Measurements from ENCODE around the gene GTSF1L.
"Not testable (repeated sequence)": the region's sequence is repeated elsewhere in the genome, so short reads cannot be mapped to it uniquely, and the experiment has no call there.

The GTSF1L gene

DNA sequence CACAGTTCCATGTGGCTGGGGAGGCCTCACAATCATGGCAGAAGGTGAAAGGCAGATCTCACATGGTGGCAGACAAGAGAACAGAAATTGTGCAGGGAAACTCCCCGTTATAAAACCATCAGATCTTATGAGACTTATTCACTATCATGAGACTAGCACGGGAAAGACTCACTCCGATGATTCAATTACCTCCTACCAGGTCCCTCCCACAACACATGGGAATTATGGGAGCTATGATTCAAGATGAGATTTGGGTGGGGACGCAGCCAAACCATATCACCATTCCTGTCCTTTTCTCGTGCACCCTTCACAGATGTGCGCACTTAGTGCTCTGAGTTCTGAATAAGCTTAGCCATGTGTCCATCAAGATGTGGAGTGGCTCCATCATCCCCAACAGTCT lies 31.1 kb upstream of the GTSF1L start:
- DNase-seq (ENCODE audit: low read depth, low spot score); H3K36me3 ChIP-seq (ENCODE audit: control insufficient read depth, insufficient read depth, low read length); H3K9me3 ChIP-seq (ENCODE audit: control insufficient read depth, insufficient read depth, low read length); H3K4me3 ChIP-seq (ENCODE audit: low read length); H3K27ac ChIP-seq (ENCODE audit: low read length); H3K4me1 ChIP-seq (ENCODE audit: control insufficient read depth, insufficient read depth, low read length); H3K27me3 ChIP-seq (ENCODE audit: control insufficient read depth, insufficient read depth, low read length): not testable (repeated sequence)
- no CpG with 5 or more reads among the region's 6 CpGs for WGBS (ENCODE audit: insufficient coverage, insufficient read length)

GRCh38 chr20:43755851-43756250 lies 29.0 kb upstream of the GTSF1L start:
- Histone ChIP-seq H3K27ac (ENCODE audit: low read length) (no peak overlapping the region), H3K4me3 (ENCODE audit: low read length) (no peak overlapping the region), H3K27me3 (ENCODE audit: control insufficient read depth, insufficient read depth, low read length) (no peaks in the 10 kb centered on the region), H3K9me3 (ENCODE audit: control insufficient read depth, insufficient read depth, low read length) (no peaks in the 10 kb centered on the region), H3K4me1 (ENCODE audit: control insufficient read depth, insufficient read depth, low read length) (no peaks in the 10 kb centered on the region), H3K36me3 (ENCODE audit: control insufficient read depth, insufficient read depth, low read length) (no peaks in the 10 kb centered on the region)
- no peak for DNase-seq (ENCODE audit: low read depth, low spot score)
- no CpG with 5 or more reads among the region's 8 CpGs for WGBS (ENCODE audit: insufficient coverage, insufficient read length)

DNA sequence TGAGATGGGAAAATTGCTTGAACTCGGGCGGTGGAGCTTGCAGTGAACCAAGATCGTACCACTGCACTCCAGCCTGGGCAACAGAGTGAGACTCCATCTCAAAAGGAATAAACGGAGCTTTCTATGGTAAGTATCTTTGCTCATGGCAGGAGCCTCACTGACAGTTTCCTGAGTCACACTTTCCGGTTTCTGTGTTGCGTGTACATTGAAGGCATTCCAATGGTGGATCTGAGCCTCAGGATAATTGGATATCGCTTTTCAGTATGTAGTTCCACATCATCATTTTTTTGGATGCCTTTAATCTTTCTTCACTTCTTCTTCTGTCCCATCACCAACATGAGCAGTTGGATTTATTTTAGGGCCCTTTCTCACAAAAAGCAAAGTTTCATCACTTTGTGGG lies 28.6 kb upstream of the GTSF1L start:
- Histone ChIP-seq H3K9me3 (ENCODE audit: control insufficient read depth, insufficient read depth, low read length) (no peaks in the 10 kb centered on the region), H3K27ac (ENCODE audit: low read length) (no peak overlapping the region), H3K27me3 (ENCODE audit: control insufficient read depth, insufficient read depth, low read length) (no peaks in the 10 kb centered on the region), H3K4me3 (ENCODE audit: low read length) (no peak overlapping the region), H3K4me1 (ENCODE audit: control insufficient read depth, insufficient read depth, low read length) (no peaks in the 10 kb centered on the region), H3K36me3 (ENCODE audit: control insufficient read depth, insufficient read depth, low read length) (no peaks in the 10 kb centered on the region)
- no CpG with 5 or more reads among the region's 7 CpGs for WGBS (ENCODE audit: insufficient coverage, insufficient read length)
- DNase-seq (ENCODE audit: low read depth, low spot score) = no peak

DNA sequence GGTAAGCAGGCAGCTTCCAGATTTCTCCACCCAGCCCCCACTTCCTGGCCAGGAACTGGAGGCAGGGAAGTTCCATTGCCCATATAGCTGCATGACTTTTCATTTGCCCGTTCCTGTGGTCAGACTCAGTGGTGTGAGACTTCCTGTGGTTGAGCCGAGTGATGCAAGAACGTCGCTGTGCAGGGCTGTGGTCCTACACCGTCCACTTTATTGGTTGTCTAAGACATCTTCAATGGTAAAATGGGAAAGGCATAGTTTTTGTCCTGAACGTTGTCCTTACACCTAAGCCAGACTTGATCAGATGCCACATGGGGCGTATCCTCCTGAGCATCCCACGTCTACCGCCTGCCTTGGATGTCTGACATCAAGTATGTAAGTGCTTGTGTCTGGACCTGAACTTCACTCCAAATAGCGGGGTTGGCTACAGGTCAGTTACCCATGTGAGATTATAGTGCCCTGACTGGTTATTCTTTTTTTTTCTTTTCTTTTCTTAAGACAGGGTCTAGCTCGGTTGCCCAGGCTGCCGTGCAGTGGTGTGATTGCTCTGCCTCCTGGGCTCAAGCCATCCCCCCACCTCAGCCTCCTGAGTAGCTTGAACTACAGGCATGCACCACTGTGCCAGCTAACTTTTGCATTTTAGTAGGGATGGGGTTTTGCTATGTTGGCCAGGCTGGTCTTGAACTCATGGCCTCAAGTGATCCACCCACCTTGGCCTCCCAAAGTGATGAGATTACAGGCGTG lies 25.9 kb upstream of the GTSF1L start:
- H3K27me3 ChIP-seq (ENCODE audit: control insufficient read depth, insufficient read depth, low read length) = no peaks in the 10 kb centered on the region
- H3K36me3 ChIP-seq (ENCODE audit: control insufficient read depth, insufficient read depth, low read length) = no peaks in the 10 kb centered on the region
- no peak for DNase-seq (ENCODE audit: low read depth, low spot score)
- H3K4me1 ChIP-seq (ENCODE audit: control insufficient read depth, insufficient read depth, low read length) = no peaks in the 10 kb centered on the region
- H3K27ac ChIP-seq (ENCODE audit: low read length) = no peak overlapping the region
- no CpG with 5 or more reads among the region's 13 CpGs for WGBS (ENCODE audit: insufficient coverage, insufficient read length)
- no peaks in the 10 kb centered on the region for H3K9me3 ChIP-seq (ENCODE audit: control insufficient read depth, insufficient read depth, low read length)
- no peak overlapping the region for H3K4me3 ChIP-seq (ENCODE audit: low read length)

DNA sequence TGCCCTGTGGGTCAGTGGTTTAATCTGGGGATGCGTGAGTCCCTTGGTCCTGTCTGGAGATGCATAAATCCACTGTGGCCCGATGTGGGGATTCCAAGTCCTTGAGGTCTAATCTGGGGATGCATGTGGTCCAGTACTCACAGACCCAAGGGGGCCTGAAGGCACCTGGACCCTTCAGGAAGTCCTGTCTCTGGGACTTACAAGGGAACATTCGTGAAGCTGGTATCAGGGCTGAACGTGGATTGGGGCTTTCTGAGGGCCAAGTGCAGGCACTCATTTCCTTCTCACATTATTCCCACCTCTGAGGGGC lies 25.2 kb upstream of the GTSF1L start:
- H3K27me3 ChIP-seq (ENCODE audit: control insufficient read depth, insufficient read depth, low read length) = no peaks in the 10 kb centered on the region
- no peaks in the 10 kb centered on the region for H3K4me1 ChIP-seq (ENCODE audit: control insufficient read depth, insufficient read depth, low read length)
- no CpG with 5 or more reads among the region's 4 CpGs for WGBS (ENCODE audit: insufficient coverage, insufficient read length)
- no peaks in the 10 kb centered on the region for H3K36me3 ChIP-seq (ENCODE audit: control insufficient read depth, insufficient read depth, low read length)
- H3K4me3 ChIP-seq (ENCODE audit: low read length) = no peak overlapping the region
- H3K27ac ChIP-seq (ENCODE audit: low read length) = no peak overlapping the region
- H3K9me3 ChIP-seq (ENCODE audit: control insufficient read depth, insufficient read depth, low read length) = no peaks in the 10 kb centered on the region
- DNase-seq (ENCODE audit: low read depth, low spot score) = no peak

- no peak for DNase-seq (ENCODE audit: low read depth, low spot score)
- Histone ChIP-seq H3K27me3 (ENCODE audit: control insufficient read depth, insufficient read depth, low read length) (no peaks in the 10 kb centered on the region), H3K4me1 (ENCODE audit: control insufficient read depth, insufficient read depth, low read length) (no peaks in the 10 kb centered on the region), H3K36me3 (ENCODE audit: control insufficient read depth, insufficient read depth, low read length) (no peaks in the 10 kb centered on the region), H3K27ac (ENCODE audit: low read length) (no peak overlapping the region), H3K9me3 (ENCODE audit: control insufficient read depth, insufficient read depth, low read length) (no peaks in the 10 kb centered on the region), H3K4me3 (ENCODE audit: low read length) (no peak overlapping the region)
- no CpG with 5 or more reads among the region's 11 CpGs for WGBS (ENCODE audit: insufficient coverage, insufficient read length)
Measured at GRCh38 chr20:43751167-43752050, 24.6 kb upstream of the GTSF1L start.

DNA sequence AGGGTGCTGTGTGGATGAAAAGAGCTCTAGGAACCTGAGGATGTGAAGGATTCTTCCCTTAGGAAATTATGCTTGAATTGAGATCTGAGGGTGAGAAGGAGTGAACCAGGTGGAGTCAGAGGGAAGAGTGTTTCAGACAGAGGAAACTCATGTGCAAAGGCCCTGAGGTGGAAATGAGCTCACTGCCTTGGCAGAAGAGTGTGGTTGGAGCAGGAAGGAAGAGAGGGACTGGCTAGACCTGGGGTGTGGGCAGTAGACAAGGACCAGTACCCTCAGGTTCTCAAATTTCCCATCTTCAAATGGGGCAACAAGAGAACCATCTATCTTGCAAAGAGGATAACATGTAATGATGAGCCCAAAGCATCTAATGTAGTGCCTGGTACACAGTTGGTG lies 24.0 kb upstream of the GTSF1L start:
- H3K4me1 ChIP-seq (ENCODE audit: control insufficient read depth, insufficient read depth, low read length) = no peaks in the 10 kb centered on the region
- DNase-seq (ENCODE audit: low read depth, low spot score) = no peak
- no peak overlapping the region for H3K27ac ChIP-seq (ENCODE audit: low read length)
- no peaks in the 10 kb centered on the region for H3K27me3 ChIP-seq (ENCODE audit: control insufficient read depth, insufficient read depth, low read length)
- H3K9me3 ChIP-seq (ENCODE audit: control insufficient read depth, insufficient read depth, low read length) = no peaks in the 10 kb centered on the region
- H3K36me3 ChIP-seq (ENCODE audit: control insufficient read depth, insufficient read depth, low read length) = no peaks in the 10 kb centered on the region
- no peak overlapping the region for H3K4me3 ChIP-seq (ENCODE audit: low read length)

GRCh38 chr20:43749734-43750294 lies 23.0 kb upstream of the GTSF1L start:
- H3K9me3 ChIP-seq (ENCODE audit: control insufficient read depth, insufficient read depth, low read length) = no peaks in the 10 kb centered on the region
- H3K4me1 ChIP-seq (ENCODE audit: control insufficient read depth, insufficient read depth, low read length) = no peaks in the 10 kb centered on the region
- no peaks in the 10 kb centered on the region for H3K27me3 ChIP-seq (ENCODE audit: control insufficient read depth, insufficient read depth, low read length)
- no peaks in the 10 kb centered on the region for H3K36me3 ChIP-seq (ENCODE audit: control insufficient read depth, insufficient read depth, low read length)
- no peak overlapping the region for H3K4me3 ChIP-seq (ENCODE audit: low read length)
- no peak overlapping the region for H3K27ac ChIP-seq (ENCODE audit: low read length)
- no CpG with 5 or more reads among the region's 23 CpGs for WGBS (ENCODE audit: insufficient coverage, insufficient read length)
- peak; percentile 47 for DNase-seq (ENCODE audit: low read depth, low spot score)

DNA sequence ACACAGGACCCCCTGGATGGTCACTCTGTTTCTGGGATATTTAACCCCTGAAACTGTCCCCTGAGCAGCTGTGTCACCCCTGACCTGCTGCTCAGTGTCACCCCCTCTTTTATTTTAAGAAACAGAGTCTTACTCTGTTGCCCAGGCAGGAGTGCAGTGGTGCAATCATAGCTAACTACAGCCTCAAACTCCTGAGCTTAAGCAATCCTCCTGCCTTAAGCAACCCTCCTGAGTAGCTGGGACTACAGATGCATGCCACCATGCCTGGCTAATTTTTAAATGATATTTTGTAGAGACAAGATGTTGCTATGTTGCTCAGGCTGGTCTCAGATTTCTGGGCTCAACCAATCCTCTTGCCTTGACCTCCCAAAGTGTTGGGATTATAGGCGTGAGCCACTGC lies 21.5 kb upstream of the GTSF1L start:
- Histone ChIP-seq H3K4me3 (ENCODE audit: low read length) (no peak overlapping the region), H3K27me3 (ENCODE audit: control insufficient read depth, insufficient read depth, low read length) (no peaks in the 10 kb centered on the region), H3K4me1 (ENCODE audit: control insufficient read depth, insufficient read depth, low read length) (no peaks in the 10 kb centered on the region), H3K27ac (ENCODE audit: low read length) (no peak overlapping the region), H3K9me3 (ENCODE audit: control insufficient read depth, insufficient read depth, low read length) (no peaks in the 10 kb centered on the region), H3K36me3 (ENCODE audit: control insufficient read depth, insufficient read depth, low read length) (no peaks in the 10 kb centered on the region)
- WGBS (ENCODE audit: insufficient coverage, insufficient read length) = no CpG with 5 or more reads among the region's 1 CpG
- no peak for DNase-seq (ENCODE audit: low read depth, low spot score)

GRCh38 chr20:43746344-43747137 lies 19.7 kb upstream of the GTSF1L start:
- WGBS (ENCODE audit: insufficient coverage, insufficient read length) = no CpG with 5 or more reads among the region's 12 CpGs
- Histone ChIP-seq H3K4me1 (ENCODE audit: control insufficient read depth, insufficient read depth, low read length) (no peaks in the 10 kb centered on the region), H3K9me3 (ENCODE audit: control insufficient read depth, insufficient read depth, low read length) (no peaks in the 10 kb centered on the region), H3K4me3 (ENCODE audit: low read length) (no peak overlapping the region), H3K27me3 (ENCODE audit: control insufficient read depth, insufficient read depth, low read length) (no peaks in the 10 kb centered on the region), H3K27ac (ENCODE audit: low read length) (no peak overlapping the region), H3K36me3 (ENCODE audit: control insufficient read depth, insufficient read depth, low read length) (no peaks in the 10 kb centered on the region)
- DNase-seq (ENCODE audit: low read depth, low spot score) = no peak
